ENCODE measurements around the gene SYTL3.

SYTL3 gene

DNA sequence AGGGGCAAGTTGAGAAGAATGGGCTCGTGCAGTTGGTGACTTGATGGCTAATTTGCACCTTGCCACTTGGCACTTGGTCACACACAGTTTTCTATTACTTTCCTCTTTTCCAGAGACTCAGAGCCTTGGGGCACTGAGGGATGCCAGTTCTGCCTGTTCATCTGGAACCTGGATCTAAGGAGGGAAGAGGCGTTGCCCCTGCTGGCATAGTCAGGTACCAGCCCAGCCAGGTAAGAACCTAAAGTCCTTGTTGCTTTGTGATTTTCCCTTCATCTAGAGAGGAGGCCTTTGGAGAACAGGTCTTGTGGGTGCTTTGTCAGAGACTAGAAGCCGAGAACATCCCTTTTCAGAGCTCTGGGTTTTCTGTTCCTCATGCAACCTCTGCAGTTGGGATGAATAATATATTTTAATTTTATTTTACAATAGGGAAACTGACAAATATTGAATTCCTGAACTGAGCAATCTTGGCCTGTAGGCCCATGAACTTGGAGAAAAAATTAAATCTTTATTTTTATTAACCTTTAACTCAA lies 11.4 kb downstream of the SYTL3 start:
- Histone ChIP-seq H3K36me3 (no peaks in the 10 kb centered on the region), H3K4me3 (ENCODE audit: low read depth, low read length) (no peak overlapping the region), H3K27me3 (no peaks in the 10 kb centered on the region), H3K9me3 (no peaks in the 10 kb centered on the region), H3K4me1 (no peaks in the 10 kb centered on the region)
- TF ChIP-seq, protein P1, sequence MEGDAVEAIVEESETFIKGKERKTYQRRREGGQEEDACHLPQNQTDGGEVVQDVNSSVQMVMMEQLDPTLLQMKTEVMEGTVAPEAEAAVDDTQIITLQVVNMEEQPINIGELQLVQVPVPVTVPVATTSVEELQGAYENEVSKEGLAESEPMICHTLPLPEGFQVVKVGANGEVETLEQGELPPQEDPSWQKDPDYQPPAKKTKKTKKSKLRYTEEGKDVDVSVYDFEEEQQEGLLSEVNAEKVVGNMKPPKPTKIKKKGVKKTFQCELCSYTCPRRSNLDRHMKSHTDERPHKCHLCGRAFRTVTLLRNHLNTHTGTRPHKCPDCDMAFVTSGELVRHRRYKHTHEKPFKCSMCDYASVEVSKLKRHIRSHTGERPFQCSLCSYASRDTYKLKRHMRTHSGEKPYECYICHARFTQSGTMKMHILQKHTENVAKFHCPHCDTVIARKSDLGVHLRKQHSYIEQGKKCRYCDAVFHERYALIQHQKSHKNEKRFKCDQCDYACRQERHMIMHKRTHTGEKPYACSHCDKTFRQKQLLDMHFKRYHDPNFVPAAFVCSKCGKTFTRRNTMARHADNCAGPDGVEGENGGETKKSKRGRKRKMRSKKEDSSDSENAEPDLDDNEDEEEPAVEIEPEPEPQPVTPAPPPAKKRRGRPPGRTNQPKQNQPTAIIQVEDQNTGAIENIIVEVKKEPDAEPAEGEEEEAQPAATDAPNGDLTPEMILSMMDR (IDR thresholded peaks at IDR 0.05; ENCODE audit: low read depth, low read length), result 0 out of 2 replicates have a peak, but pooled peaks have one; percentile 5
- no peak for DNase-seq

DNA sequence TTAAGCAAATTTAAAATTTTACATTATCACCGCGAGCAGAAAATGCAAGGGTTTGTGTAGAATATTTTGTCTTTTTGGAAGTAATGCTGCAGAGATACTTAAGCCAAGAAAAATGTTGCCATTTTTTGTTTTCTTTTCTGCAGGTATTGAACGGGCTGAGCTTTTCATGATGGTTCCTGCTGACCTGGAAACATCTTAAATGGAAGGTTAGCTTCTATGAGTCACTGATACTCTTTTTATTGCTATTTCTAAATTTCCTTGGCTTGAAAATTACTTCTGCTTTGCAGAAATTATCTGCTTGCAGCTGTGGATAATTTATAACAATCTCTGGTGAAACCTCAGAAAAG lies 12.7 kb downstream of the SYTL3 start:
- DNase-seq, result no peak
- H3K4me1 ChIP-seq, result no peaks in the 10 kb centered on the region
- TF ChIP-seq, protein P1 (IDR thresholded peaks at IDR 0.05; ENCODE audit: low read depth, low read length), result no peak

GRCh38 chr6:158662954-158663624 lies 13.2 kb downstream of the SYTL3 start:
- H3K27me3 ChIP-seq, result no peaks in the 10 kb centered on the region
- no peaks in the 10 kb centered on the region for H3K9me3 ChIP-seq
- H3K36me3 ChIP-seq, result no peaks in the 10 kb centered on the region
- no peaks in the 10 kb centered on the region for H3K4me1 ChIP-seq
- TF ChIP-seq, protein P1 (IDR thresholded peaks at IDR 0.05; ENCODE audit: low read depth, low read length), result no peak
- no peak for DNase-seq
- no peak overlapping the region for H3K4me3 ChIP-seq (ENCODE audit: low read depth, low read length)

More for the DNA sequence above, 12.7 kb downstream of the SYTL3 start:
- H3K27me3 ChIP-seq, result no peaks in the 10 kb centered on the region
- H3K9me3 ChIP-seq, result no peaks in the 10 kb centered on the region
- no peaks in the 10 kb centered on the region for H3K36me3 ChIP-seq
- no peak overlapping the region for H3K4me3 ChIP-seq (ENCODE audit: low read depth, low read length)

DNA sequence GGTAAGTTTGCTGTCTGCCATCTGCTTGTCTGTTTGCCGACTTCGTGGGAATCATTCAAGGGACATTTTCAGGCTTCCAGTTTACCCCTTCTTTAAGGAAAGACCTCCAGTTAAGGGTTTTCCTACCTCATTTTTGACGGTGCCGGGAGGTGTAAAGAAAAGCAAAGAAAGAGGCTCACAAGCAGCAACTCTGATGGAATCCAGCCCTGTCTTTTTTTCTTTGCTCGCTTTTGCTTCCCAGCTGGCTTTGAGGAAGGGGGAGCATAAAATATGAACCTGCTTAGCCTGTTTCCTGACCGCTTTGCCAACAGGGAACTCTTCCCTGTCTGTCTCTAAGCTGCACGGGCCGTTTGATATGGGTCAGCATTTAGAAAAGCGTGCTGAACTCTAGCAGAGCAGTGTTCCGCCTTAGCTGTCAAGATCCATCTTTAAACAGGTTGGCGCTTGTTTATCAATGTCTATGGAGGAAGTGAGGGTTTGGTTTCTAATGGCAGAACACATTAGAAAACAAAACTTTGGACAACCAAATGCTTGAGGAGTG lies 13.8 kb downstream of the SYTL3 start:
- no peak for DNase-seq
- H3K27me3 ChIP-seq, result no peaks in the 10 kb centered on the region
- TF ChIP-seq, protein P1 (IDR thresholded peaks at IDR 0.05; ENCODE audit: low read depth, low read length), result no peak

DNA sequence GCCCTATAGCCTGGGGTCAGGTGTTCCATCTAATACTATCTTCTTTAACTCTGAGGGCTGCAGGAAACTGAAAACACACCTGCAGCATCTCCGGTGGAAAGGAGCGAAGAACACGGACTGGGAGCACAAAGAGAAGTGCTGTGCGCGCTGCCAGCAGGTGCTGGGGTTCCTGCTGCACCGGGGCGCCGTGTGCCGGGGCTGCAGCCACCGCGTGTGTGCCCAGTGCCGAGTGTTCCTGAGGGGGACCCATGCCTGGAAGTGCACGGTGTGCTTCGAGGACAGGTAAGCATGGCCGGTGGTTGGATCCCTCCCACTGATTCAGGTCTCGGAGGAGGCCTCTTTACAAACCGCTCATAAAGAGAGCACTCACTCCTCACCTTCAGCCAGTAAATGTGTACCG lies 15.5 kb downstream of the SYTL3 start:
- no peaks in the 10 kb centered on the region for H3K27me3 ChIP-seq
- TF ChIP-seq, protein P1 (IDR thresholded peaks at IDR 0.05; ENCODE audit: low read depth, low read length), result no peak
- DNase-seq, result no peak
- no peaks in the 10 kb centered on the region for H3K4me1 ChIP-seq
- no peaks in the 10 kb centered on the region for H3K9me3 ChIP-seq
- H3K36me3 ChIP-seq, result no peaks in the 10 kb centered on the region
- no peak overlapping the region for H3K4me3 ChIP-seq (ENCODE audit: low read depth, low read length)

More for the DNA sequence above, 13.8 kb downstream of the SYTL3 start:
- Histone ChIP-seq H3K36me3 (no peaks in the 10 kb centered on the region), H3K4me1 (no peaks in the 10 kb centered on the region), H3K9me3 (no peaks in the 10 kb centered on the region), H3K4me3 (ENCODE audit: low read depth, low read length) (no peak overlapping the region)

All from BE2C (cell line).